GM21529 (cell line): ENCODE data around the gene CCT2.
"Not testable (repeated sequence)": the region's sequence is repeated elsewhere in the genome, so short reads cannot be mapped to it uniquely, and the experiment has no call there.

Source experiments
- ATAC-seq: cut with Tn5 transposase; IDR thresholded peaks from one replicate; pipeline ENCODE4 v1.9.1; 2021; ENCODE audit not compliant: unreplicated experiment

CCT2 gene

DNA sequence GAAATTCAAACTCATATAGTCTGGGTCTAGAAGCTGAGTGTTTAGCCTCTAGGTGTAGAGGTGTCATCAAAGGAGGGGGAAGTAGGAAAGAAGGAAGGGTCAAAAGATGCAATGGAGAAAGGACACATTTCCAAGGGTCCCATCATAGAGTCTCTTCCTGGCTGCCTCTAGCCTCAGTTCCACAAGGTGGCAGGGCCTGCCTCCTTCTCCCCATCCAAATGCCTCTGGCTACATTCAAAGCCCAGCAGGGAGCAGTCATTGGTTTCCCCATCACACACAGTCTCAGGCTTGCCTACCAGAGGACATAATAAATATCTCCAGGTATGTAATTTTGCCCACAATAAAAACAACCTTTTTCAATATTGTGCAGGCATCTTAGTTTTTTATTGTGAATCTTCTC lies 2.1 kb upstream of the CCT2 start:
- ATAC-seq = no peak

DNA sequence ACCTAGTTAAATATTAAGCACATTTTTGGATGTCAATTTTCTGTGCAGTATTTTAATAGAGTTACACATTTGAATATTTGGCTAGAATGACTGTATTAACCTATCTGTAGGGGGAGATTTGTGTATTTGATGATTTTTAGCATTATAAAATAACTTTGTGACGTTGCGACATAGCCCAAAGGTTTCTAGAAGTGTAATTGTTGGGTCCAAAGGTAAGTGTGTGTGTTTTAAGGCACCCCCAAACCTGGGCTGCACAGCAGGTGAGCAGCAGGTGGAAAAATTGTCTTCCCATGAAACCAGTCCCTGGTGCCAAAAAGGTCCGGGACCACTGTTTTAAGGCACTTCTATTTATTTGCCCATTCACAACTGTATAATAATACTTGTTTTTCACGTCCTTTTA lies 3.3 kb downstream of the CCT2 start:
- no peak for ATAC-seq

DNA sequence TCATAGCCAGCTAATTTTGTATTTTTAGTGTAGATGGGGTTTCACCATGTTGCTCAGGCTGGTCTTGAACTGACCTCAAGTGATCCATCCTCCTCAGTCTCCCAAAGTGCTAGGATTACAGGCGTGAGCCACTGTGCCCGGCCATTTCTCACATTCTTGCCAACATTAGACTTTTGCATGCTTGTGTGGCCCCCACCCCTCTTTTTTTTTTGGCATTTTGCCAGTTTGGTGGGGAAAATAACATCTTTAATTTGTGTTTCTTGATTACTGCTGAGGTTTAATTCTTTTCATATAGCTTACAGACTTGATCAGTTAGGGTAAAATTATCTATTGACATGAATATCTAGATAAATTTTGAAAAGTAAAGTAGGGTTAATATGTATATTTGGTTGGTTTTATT lies 3.8 kb downstream of the CCT2 start:
- no peak for ATAC-seq

DNA sequence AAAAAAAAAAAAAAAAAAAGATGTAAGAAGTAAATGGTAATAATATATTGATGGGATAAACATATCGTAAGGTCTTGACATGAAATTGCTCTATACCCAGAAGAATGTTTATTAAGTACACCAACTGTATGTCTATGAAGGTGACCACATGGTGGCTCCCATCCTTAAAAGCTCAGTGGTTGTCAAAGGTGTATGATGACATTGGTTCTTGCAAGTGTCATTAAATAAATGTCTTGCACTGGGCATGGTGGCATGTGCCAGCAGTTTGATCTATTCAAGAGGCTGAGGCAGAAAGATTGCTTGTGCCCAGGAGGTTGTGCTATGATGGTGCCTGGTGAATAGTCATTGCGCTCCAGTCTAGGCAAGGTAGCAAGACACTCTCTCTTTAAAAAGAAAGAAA lies 10.4 kb downstream of the CCT2 start:
- ATAC-seq = no peak

DNA sequence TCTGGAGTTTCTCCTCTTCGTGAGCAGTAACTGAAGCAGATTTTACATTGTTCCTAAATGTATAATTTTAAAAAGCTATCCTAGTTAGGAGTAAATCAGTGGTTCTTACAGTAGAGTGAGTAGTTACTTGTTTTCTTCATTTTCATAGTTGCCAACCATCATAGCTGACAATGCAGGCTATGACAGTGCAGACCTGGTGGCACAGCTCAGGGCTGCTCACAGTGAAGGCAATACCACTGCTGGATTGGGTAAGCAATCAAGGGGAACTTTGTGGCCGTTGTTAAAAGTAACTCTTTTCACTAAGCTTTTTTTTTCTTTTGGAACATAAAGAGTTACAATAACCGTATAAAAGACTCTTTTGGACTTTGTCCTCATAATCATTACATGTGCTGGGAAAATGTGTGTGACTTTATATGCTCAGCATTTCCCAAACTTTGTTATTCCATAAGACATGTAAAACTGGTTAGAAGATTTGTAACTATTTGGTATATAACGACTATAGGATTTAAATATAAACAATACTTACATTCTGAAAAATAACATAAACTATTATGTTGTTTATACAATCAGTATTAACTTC lies 13.0 kb downstream of the CCT2 start:
- ATAC-seq = no peak

DNA sequence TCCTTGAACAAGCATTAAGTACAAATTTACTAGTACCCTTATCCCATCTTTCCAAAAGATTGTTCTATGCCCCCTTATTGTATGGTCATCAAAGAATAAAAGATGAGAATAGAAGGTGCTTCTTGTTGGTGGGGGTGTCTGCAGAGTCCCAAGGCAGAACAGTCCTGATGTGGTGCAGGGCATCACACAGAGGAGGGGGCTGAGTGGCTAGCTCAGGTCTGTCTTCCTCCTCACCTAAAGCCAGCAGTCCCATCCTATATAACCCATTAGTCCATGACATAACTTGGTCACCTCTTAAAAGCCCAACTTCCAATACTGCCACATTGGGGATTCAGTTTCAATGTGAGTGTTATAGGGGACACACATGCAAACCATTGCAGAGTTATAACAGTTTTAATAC lies 15.5 kb downstream of the CCT2 start:
- ATAC-seq = no peak

DNA sequence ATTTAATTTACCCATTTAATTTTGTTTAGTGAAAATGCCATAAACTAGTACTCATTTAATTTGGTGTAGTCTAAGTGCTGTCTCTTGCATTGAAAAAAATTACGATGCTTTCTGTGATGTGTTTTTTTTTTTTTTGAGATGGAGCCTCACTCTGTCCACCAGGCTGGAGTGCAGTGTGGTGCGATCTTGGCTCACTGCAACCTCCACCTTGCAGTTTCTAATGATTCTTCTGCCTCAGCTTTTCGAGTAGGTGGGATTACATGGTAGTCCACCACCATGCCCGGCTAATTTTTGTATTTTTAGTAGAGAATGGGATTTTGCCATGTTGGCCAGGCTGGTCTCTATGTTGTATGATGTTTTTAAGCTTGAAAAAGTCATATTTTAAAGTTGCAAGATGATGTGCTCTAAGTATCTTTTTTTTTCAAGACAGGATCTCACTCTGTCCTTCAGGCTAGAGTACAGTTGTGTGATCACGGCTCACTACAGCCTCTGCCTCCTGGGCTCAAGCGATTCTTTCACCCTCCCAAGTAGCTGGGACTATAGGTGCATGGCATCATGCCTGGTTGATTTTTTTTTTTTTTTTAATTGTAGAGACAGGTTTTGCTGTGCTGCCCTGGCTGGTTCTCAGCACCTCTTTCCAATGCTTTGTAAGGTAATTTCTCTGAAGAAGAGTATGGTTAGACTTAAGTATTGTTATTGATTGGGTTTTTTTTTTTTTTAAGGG lies 16.9 kb downstream of the CCT2 start:
- no peak for ATAC-seq

DNA sequence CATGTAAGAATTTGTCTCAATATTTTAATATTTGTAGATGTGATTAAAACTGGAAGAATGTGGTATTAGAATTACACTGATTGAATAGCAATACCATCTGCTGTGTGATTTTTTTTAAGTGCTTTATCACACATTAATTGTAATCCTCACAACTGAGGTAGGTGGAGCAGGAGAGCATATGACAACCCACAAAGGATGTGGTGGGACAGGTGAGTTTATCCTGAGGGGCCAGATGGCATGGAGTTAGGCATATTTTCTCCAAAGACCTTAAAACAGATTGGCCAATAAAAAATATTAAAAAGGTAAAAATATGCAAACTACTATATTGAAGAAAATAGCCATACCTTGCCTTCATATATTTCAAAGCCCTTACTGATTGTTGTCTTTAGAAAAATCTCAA lies 17.7 kb downstream of the CCT2 start:
- no peak for ATAC-seq

DNA sequence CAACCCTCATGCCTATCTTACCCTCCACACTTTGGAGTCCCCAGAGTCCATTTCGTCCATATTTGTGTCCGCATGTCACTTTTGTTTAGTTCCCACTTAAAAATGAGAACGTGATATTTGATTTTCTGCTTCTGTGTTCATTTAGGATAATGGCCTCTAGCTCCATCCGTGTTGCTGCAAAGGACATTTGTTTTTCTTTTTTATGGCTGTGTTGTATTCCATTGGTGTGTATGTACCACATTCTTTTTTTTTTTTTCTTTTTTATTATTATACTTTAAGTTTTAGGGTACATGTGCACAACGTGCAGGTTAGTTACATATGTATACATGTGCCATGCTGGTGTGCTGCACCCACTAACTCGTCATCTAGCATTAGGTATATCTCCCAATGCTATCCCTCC lies 18.3 kb downstream of the CCT2 start:
- ATAC-seq = not testable (repeated sequence)

DNA sequence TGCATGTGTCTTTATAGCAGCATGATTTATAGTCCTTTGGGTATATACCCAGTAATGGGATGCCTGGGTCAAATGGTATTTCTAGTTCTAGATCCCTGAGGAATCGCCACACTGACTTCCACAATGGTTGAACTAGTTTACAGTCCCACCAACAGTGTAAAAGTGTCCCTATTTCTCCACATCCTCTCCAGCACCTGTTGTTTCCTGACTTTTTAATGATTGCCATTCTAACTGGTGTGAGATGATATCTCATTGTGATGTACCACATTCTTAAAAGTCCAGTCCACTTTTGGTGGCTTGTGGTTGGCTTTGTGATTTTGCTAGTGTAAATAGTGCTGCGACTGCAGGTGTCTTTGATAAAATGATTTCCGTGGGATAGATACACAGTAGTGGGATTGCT lies 19.0 kb downstream of the CCT2 start:
- ATAC-seq = not testable (repeated sequence)

DNA sequence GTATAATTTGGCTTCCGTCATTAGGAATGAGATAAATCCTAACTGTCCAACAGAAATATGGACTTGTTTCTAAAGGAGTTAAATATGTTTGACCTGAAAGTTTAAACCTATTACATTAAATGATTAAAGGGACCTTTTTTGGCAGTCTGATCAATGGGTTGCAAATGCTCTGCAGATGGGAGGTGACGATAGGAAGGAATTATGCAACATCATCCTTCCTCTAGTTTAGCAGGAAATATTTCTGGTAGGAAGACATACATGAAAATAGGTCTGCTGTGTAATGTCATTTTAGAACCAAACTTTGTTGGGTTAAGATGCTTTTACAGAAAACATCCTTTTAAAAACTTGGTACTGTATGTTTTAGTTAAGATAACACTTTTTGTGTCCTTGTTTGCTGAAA lies 22.9 kb downstream of the CCT2 start:
- no peak for ATAC-seq

DNA sequence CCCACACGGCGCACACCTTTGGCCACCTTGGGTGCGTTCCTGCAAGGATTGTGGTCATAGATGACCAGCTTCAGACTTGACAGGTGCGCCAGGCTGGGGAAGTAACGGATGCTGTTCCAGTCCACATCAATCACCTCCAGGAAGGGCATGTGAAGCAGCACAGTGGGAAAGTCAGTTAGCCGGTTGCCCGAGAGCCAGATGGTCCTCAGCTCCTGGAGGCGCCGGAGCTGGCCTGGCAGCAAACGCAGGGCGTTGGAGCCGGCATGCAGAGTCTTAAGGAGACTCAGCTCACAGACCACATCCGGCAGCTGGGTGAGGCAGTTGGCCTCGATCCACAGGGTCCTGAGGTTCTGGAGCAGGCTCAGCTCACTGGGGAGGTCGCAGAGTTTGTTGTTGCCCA lies 24.9 kb downstream of the CCT2 start:
- no peak for ATAC-seq

DNA sequence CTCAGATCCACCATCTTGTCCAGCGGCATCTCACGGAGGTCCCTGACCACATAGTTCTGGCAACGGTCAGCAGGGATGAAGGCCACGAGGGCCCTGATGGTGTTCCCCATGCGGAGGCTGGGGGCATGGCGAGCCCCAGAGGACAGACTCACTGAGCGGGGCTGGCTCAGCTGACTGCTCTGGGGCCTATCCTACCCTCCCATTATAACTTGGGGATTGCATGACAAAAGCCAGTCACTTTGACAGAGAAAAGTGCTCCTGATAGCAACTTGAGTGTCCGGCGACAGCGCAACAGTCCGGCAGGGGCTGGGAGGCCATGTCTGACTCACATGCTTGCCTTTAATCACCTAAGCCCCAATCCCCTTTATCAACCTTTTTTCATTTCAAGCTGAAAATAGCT lies 25.5 kb downstream of the CCT2 start, which contains the start of gene LRRC10:
LRRC10 (minus strand) TSS at position 179 of the 400 bp plus-strand sequence; CDS start at position 110, 69 bp downstream.
- no peak for ATAC-seq

DNA sequence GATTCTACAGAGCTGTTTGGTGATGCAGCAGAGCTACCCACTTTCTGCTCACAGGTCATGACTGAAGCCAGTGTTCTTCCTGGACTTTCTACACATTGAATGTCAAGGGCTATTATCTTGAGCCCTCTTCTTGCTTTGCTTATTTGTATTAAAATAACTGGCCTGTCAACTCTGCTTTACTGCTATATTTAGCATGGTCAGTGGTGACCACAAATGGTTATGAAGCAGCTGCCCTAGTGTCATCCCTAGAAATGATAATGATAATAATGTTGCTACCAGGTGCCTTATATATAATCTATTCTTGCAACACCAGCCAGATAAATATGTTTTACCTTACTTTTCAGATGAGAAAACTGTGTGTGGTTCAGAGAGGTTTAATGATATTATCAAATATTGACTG lies 28.1 kb downstream of the CCT2 start:
- no peak for ATAC-seq

DNA sequence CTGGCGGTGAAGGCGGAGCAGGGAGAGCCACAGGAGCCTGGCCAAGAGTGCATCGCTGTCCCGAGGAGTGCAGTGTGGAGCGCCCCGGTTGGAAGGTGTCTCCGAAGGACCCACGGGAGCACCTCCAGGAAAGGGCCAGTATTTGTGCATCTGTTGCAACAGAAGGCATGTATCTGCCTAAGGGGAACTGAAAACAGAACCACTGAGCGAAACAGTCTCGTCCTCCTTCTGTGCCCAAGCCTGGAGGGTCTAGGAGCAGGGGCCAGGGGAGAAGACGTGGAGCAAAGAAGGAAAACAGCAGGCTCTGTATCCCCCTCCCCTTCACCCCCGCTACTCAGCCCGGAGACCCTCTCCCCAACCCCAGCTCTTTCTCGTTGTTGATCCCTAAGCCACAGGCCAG lies 30.8 kb downstream of the CCT2 start:
- ATAC-seq = no peak

DNA sequence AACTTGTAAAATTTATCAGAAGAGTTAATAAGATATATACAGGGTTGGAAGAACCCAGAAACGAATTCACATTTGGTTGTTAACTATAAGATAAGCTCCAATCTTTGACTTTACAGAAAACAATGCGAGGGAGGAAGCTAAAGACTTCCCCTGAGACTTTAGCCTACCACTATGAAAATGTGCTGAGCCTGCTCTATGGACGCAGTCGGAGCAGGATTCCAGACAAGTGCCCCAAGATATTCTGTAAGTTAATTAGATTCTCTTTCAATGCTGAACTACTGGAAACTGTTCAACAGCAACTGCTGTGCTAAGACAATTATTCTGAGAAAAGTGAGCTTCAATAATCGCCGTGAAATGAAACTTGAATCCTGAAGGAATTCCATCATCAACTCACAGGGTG lies 33.8 kb downstream of the CCT2 start:
- ATAC-seq = no peak

DNA sequence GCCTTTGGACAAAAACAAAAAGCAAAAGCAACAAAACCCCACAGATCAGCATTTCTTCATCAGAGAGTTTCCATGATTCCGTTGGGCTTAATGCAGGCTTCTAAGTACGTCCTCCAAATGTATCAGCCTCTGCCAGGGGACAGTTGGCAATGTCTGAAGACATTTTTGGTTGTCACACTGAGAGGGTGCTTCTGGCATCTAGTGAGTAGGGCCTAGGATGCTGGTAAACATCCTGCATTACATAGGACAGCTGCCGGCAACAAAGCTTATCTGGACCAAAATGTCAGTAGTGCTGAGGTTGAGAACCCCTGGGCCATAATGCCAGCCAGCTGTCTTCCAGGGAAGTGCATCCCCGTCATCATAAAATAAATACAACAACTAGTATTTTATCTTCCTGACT lies 34.8 kb downstream of the CCT2 start:
- no peak for ATAC-seq

DNA sequence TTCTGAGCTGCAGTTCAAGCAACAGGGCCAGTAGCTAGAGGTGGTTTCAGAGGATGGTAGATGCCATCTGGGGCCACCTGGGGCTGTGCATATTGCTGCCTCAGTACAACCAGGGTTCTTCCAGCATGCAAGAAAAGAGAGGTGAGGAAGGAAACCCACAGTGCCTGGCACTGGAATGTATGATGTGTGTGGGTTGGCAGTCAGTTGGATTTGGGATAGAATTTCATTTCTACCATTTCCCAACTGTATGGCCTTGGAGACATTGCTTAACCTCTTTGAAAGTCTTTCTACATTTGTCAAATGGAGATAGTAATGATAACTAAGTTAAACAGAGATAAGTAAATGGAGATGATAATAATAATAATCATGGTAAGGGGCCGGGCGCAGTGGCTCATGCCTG lies 35.7 kb downstream of the CCT2 start:
- ATAC-seq = no peak

DNA sequence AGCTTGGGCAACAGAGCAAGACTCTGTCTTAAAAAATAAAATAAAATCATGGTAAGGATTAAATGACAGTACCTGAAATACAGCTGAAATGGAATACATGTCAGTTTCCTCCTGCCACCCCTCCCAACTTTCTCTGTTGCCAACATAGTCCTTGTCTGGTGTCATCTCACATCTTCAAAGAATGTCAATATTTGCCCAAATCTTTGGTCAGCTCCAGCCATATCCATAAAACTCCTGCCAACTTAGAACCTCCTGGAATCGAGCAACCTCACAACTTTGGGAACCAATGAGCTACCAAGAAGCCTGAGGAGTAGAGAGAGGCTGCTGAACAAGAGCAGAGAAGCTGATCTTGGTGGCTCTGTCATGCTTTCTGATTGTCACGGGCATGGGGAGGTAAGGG lies 36.3 kb downstream of the CCT2 start:
- ATAC-seq = no peak

DNA sequence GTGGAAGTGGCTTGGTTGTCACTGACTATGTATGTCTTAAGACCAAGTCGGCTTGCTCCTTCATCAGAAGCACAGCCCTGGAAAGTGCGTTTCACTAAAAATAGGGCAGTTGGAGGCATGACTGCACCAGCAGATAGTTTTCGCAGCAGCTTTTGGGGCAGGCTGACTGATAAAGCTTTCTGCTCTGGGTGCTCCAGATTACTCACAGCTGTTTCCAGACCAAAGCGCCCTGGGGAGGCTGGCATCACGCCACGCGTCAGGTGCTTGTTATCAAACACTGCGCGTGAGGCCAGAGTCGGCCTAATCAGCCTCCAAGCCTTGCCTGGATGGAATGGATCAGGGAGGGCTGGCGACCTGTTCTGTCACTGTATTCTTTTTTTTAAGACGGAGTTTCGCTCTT lies 38.7 kb downstream of the CCT2 start:
- no peak for ATAC-seq

DNA sequence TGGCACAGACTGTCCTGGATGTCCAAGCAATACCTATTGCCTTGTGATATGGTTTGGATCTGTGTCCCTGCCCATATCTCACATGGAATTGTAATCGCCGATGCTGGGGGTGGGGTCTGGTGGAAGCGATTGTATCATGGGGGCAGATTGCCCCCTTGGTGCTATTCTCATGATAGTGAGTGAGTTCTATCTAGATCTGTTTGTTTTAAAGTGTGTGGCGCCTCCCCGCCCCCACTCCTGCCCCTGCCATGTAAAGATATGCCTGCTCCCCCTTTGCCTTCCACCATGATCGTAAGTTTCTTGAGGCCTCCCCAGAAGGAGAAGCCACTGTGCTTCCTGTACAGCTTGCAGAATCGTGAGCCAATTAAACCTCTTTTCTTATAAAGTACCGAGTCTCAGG lies 42.2 kb downstream of the CCT2 start:
- ATAC-seq = no peak

DNA sequence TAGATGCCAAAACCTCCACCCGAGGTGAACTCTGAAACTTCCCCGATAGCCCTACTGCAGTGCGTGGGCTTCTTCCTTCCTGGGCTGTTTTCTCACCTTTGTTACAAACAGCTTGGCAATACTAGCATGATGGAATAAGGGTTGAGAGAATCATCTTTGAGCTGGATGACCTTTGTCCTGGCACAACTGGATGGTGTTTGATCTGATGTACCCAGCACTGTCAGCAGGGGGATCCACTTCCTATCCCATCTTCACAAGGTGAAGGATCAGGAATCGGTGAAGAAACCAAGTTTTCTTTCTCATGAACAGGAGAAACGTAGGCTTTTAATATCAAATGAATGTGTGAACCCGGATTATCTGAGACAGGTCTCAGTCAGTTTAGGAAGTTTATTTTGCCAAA lies 44.9 kb downstream of the CCT2 start:
- no peak for ATAC-seq

DNA sequence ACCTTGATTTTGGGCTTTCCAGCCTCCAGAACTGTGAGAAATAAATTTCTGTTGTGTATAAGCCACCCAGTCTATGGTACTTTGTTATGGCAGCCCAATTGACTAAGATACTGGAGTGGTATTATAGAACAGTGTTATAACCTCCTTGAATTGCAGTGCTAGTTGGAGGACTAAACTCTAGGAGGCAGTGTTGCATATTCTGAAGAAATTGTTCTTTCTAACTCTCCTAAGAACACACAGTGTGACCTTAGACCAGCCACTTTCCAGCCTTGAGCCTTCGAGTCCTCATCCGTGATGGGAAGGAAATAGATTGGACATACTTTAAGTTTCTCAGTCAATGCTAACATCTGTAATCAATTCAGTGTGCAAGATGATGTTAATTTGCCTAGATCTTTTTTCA lies 47.8 kb downstream of the CCT2 start:
- no peak for ATAC-seq
